GM18868 (cell line): ENCODE data around the gene PCDH15.
A peak's percentile ranks its signal among the peaks of the same experiment; 100 is the strongest.

Experiments
- ATAC-seq: cut with Tn5 transposase; IDR thresholded peaks from one replicate; pipeline ENCODE4 v1.9.1; 2021; ENCODE audit warnings: mild to moderate bottlenecking, moderate library complexity; ENCODE audit not compliant: unreplicated experiment

Gene PCDH15

DNA sequence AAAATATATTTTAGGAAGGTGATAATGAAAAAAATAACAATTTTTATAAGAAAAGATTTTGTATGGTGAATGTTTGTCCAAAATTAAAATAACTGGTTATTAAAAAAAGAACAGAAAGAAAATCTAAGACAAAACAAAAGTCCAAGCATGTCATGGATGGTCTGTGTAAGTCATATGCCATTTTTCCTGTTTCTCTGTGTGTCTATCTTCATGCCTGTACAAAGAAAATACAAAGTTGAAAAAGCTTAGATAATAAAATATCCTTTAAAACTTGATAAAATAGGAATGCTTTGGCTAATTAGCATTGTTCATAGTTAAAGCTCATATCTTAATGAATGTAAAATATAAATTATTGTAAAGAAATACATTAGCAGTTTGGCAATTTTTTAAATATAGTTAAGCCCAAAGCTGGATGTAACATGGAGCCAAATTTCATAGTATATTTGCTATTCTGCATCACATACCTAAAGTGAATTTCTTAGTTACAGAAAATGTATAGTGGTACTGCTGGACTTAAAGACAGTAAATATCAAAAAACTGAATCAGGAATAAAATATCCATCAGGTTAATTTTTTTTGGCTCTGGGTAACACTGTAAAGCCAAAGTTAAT lies 661.1 kb downstream of the PCDH15 start:
- no peak for ATAC-seq

DNA sequence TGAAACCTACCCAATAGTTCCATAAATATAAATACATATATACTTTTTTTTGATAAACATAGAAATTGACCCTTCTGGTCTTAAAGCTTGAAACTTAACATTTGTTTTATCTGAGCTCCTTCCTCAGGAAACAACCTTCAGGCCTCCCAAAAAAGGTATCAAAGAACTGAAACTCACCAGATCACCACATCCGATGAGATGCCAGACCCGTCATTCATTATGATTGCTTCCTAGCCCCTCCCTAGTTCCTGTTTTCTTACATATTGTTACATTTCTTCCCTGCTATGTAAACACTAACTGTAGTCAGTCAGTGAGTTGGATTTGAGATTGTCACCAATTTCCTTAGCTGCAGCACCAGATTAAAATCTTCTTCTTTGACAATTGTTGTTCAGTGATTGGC lies 663.6 kb downstream of the PCDH15 start:
- ATAC-seq: no peak

DNA sequence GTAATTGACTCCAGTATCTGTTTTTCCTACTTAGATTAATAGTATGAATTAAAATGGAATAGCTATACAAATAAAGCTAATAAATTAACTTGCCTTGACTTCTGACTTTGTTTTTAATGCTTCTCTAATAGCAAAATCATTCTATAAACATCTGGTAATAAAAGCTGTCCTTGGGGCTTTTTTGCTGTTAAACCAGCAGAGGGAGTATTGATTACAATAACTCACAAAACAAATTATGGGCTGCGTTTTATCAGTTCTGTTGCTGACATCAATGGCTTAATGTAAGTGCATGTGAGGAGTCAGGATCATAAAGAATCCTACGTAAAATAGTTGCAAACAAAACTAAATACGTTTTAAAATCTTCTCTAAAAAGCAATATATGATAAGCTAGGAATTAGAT lies 667.8 kb downstream of the PCDH15 start:
- no peak for ATAC-seq

DNA sequence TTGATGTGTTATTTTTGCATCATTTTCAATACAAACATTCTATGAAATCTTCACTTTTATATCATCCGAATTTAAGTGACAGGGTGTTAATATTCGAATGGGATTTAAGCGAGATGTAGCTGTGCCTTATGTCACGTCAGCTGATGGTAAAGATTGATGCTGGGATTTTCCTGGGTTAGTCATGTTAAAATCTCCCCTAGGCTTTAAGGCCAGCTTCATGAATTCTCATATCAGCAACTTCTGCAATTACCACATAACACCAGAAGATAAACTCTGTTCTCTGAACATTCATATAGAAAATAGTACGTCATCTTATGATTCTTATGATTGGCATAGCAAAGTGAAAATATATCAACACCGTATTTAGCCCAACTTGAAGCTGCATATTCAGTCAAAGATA lies 669.2 kb downstream of the PCDH15 start:
- ATAC-seq: peak; percentile 93

DNA sequence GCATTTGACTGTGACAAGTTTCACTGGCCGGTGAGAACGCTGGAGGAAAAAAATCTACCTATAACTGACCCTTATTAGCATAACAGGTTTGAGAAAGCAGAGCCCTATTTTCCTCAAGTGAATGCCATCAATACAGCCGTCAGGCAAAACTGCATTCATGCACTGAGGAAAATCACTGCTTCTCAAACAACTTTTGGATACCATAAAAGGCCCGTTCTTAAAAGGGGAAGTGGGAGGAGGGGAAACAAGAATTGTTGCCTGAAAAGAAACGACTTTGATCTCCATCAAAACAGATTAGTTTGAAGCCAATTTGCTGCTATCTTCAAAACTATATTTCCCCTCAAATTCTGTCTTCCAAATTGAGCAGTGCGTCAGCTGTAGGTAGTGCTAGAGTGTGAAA lies 670.6 kb downstream of the PCDH15 start:
- ATAC-seq: no peak

DNA sequence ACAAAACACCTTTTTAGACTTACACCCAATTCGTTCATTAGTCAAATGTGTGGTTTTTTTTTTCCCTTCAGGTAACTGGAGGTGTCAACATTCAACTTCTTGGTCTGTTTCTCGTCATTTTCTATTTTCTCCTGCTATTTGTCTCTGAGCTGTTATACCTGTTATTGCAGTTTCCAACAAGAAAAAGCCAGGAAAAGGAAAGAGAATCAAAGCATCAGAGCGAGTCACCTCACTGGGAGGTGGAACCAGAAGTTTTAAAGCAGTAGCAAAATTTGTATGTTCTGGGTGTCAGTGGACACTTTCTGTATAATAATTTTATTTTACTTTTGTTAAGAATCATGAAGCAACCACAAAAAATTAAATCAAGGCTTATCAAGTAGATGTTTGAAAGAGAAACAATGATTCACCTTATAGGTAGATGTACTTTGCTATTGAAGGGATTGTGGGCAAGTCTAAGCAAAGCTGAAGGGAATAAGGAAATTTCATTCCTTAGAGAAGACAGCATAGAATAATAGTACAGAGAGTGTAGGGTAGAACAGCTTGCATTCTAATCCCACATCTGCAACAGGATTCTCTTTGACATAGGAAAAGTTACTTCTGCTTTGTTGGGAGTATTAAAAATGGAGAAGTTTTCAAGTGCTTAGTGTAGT lies 675.8 kb downstream of the PCDH15 start:
- no peak for ATAC-seq

DNA sequence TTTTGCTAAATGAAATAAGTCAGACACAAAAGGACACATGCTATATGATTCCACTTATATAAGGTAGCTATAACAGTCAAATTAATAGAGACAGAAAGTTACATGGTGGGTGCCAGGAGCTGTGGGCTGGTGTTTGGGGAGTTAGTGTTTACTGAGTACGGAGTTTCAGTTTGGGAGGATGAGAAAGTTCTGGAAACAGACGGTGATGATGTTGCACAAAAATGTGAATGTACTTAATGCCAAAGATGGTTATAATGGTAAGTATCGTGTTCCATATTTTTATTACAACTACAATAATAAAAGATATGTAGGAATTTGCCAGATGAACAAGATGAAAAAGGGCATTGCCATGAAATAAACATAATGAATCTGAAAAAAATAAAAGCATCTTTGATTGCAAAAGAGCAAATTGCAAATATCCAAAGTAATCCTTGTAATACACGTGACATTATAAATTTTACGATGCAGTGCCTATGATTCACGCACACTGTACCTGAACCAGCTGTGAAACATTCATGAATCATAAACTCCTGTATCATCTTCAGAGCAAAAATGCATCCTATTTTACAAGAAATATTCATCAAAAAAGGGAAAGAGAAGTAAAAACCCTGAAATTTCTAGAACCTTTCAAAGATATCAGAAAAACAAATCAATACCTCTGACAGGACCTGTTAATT lies 676.7 kb downstream of the PCDH15 start:
- no peak for ATAC-seq

DNA sequence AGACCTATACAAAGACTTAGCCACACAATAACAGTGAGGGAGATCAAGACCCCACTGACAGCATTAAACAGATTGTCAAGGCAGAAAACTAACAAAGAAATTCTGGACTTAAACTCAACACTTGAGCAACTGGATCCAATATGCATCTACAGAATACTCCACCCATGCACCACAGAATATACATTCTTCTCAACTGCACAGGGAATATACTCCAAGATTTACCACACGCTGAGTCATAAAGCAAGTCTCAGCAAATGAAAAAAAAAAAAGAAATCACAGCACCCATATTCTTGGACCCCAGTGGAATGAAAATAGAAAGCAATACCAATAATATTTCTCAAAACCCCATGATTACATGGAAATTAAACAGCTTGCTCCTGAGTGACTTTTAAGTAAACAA lies 680.2 kb downstream of the PCDH15 start:
- no peak for ATAC-seq

DNA sequence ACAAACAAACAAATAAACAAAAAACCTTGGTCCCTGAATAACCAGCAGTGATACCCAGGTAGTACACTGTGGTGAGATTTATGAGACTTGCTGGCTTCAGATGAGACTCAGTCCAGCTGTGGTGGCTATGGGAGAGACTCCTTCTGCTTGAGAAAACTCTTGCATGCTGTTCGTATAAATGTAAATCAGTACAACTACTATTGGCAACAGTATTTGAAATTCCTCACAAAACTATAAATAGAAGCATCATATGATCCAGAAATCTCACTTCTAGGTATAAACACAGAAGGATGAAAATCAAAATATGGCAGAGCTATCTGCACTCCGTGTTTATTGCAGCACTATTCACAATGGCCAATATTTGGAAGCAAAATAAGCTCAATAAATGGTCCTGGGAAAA lies 692.1 kb downstream of the PCDH15 start:
- no peak for ATAC-seq

DNA sequence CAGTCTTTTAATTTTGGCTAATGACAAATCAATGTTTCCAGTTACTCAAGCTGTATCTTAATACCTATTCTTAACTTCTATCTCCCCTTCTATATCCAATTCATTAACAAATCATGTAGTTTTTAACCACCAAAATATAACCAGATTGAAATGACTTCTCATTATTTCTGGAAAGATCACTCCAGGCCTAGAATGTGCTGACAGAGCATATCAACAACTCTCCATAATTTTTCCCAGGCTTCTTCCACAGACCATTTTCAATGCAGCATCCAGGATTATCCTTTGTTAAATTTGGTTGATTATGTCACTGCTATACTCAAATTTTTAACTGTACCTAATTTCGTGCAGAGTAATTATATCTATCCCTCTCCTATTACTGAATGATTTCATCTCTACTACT lies 704.1 kb downstream of the PCDH15 start:
- no peak for ATAC-seq

DNA sequence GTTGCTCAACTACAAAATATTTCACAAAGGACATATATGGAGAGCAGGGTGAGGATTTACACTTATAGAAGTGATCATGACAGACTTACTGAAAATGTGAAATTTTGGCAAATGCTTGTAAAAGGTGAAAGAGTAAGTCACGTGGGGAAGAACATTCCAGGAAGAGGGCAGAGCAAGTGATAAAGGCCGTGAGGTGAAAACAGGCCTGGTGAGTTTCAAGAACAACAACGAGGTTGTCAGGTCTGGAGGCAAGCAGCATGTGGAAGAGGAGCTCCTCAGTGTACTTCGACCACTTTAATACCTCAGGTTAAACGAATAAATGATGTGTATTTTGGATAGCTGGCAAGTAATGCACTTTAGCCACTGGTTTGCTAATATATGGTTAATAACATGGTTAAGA lies 706.7 kb downstream of the PCDH15 start:
- no peak for ATAC-seq

DNA sequence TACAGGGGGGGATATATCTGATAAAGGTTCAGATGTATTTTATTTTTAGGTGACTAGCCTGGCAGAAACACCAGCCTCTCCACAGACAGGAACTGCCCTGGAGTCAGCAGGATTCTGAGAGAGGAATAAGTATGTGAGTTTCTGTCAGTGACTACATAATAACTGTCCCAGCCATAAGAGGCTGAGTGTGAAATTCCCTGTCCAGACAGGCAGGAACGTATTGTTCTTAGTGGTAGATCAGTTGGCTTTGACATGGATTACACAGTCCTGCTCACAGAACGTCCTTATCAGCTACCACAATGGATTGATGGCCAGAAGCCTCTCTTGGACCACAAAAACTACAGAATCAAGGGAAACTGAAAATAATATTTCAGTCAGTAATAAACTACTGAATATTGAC lies 709.8 kb downstream of the PCDH15 start:
- no peak for ATAC-seq

DNA sequence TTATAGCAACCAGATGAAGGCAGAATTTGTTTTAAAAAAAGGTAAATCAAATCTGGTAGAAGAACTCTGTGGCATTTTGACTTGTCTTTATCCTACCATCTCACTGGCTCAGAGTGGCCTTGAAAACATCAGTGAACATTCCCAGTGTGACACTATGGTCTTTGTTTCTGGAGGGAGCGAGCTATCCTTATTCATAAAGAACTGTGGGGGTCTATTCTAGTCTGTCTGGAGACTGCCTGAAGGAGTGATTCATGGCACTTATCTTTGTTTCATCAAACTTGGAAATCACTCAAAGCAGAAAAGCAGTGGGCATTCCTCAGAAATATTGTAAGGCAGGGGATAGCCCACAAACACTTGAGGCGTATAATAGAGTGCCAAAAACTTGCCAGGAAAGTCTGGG lies 719.1 kb downstream of the PCDH15 start:
- no peak for ATAC-seq

DNA sequence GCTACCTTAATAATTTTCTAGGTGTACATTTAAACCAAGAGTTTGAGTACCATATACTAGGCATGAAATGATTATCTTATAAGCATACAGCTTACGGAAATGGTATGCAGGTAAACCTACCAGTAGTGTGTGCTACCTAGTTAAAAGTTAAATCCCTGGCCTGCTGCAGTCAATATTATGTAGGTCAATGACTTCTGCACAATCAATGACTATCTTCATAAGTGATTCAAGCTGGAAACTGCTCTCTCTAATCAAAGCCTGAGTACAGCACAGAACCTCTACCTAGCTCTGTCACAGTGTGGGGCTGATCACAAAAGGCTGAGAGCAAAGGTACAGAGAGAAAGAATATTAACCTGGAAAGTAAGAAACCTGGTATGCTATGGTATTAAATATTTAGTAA lies 733.7 kb downstream of the PCDH15 start:
- no peak for ATAC-seq

DNA sequence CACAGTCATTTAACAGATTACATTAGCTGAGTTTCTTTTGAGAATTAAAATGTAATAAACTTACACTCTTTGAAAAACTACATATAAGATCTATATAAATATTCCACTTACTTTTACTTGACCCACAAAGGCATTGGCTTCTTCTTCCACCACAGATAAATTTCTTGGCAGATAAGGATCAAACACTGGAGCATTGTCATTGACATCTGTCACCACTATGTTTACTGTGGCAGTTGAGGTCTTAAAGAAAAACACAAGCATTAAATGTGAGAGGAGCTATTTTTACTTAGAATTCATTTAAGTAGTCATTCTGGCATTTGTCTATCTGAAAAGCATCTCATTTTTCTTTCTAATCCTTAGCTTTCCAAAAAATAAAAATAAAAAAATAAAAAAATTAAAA lies 734.4 kb downstream of the PCDH15 start:
- ATAC-seq: no peak

DNA sequence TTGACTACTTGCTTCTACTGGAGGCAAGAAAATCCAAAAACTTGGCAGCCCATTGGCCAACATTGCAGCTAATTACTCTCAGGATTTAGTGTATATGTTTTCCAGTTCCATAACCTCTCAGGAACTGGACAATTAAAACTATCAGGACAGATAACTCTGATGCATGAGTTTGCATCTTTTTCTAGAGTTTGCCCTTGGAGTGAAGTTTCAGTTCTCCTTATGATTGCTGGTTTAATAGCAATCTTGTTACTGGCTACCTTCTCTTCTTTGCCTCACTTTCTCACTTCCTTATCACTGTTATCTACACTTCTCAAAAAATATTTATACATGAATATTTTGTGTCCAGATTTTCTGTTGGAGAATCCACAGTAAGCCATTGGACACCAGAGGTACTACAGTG lies 735.9 kb downstream of the PCDH15 start:
- ATAC-seq: peak; percentile 45

DNA sequence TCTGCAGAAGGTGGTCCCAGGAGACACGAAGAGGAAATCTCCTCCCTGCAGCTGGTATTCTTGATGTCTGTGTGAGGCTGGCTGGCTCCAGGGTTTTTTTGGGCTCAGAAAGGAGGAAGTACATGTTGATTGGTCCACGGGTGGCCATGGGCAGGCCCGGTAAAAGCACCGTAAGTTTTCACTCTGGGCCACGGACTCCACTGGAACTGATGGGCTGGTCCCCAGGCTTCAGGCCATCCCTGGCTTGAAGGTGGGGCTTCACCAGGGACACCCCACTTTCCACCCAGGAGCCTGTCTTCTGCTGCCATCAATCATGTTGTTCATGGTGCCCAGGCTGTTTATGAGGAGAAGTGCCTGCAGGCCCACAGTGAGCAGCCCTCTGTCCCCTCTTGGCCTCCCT lies 736.8 kb downstream of the PCDH15 start:
- ATAC-seq: no peak

DNA sequence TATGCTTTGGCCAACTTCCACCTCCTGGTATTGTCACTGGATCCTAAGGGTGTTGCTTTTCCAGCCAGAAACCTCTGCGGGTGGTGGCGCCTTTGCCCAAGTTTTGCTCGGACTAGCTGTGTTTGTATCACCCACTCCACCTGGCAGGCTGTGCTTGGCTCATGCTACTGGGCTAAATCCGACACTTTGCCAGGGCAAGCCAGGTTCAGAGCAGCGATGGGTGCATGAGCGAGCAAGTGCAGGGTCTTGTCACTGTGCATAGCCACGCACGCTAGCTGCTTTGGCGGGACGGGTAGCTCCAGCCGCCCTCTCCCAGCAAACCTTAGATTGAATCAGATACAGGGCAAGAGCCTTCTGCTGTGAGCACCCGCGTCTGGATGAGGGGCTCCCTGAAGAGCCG lies 737.5 kb downstream of the PCDH15 start:
- no peak for ATAC-seq

DNA sequence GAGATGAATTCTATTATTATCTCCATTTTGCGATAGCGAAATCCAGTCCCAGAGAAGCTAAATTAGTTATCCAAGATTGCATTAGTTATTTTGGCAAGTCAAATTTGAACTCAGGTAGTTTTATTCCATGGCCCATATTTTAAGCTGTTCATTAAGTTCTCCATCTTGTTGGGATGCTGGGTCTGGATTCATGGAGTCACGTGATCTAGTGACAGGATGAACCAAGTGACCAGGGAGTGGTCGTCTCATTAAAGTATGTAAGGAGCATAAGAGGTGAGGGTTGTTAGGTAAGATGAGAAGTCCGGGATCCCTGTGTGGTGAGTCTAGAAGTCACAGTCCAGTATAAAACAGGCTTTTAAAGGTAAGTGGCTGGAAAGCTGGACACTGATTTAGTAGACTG lies 740.5 kb downstream of the PCDH15 start:
- no peak for ATAC-seq

DNA sequence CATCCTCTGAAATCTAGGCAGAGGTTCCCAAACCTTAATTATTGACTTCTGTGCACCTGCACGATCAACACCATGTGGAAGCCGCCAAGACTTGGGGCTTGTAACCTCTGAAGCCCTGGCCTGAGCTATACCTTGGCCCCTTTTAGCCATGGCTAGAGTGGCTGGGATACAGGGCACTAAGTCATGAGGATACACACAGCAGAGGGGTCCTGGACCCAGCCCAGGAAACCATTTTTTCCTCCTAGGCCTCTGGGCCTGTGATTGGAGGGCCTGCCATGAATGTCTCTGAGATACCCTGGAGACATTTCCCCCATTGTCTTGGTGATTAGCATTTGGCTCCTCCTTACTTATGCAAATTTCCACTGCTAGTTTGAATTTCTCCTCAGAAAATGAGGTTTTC lies 743.7 kb downstream of the PCDH15 start:
- ATAC-seq: no peak

DNA sequence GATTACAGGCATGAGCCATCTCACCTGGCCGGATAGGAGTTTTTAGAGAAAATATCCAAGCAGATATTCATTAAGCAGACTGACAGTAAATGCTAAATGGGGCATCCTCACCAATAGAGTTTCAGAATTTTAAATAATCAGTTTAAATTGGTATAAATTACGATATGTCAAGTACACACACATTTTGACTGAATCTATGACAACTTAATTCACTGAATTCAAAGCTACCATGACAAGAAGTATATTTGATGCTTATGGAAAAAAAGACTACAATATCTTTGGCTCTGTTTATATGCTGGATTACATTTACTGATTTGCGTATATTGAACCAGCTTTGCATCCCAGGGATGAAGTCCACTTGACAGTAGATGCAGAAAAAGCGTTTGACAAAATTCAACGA lies 774.7 kb downstream of the PCDH15 start:
- no peak for ATAC-seq

DNA sequence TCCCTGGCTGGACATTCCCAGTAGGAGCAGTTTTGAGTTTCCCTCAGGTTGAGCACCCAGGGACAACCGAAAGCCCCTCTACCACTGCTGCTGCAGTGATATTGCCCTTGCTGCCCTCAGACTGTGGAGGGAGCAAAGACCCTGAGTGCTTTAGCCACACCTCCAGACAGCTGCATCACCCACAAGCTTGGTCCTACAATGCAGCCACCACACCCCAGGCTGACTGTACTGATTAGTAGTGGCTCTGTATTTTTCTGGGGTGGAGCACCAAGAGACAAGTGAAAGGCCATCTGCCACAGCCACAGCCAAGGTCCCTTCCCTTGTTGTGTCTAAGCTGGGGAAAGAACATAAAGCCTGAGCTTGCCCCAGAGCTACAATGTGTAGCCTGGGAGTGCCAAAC lies 789.9 kb downstream of the PCDH15 start:
- ATAC-seq: no peak
